IPS-18a (cell line): Measurements from ENCODE around the gene CCL17.
"Not testable (repeated sequence)": the region's sequence is repeated elsewhere in the genome, so short reads cannot be mapped to it uniquely, and the experiment has no call there.

Source experiments
- H3K27ac ChIP-seq: one replicate; pipeline ENCODE4 v1.5.1; 2013; ENCODE audit warnings: low read length
- H3K27me3 ChIP-seq: one replicate; pipeline ENCODE4 v1.6.1; 2013; ENCODE audit warnings: mild to moderate bottlenecking, low read length; ENCODE audit not compliant: control insufficient read depth, insufficient read depth
- H3K36me3 ChIP-seq: one replicate; pipeline ENCODE4 v1.6.1; 2013; ENCODE audit warnings: low read depth, low read length; ENCODE audit not compliant: control insufficient read depth
- H3K4me1 ChIP-seq: one replicate; pipeline ENCODE4 v1.6.1; 2013; ENCODE audit warnings: low read depth, low read length; ENCODE audit not compliant: control insufficient read depth
- H3K4me3 ChIP-seq: one replicate; pipeline ENCODE4 v1.5.1; 2013; ENCODE audit warnings: low read length
- H3K9ac ChIP-seq: one replicate; pipeline ENCODE4 v1.6.1; 2013; ENCODE audit warnings: mild to moderate bottlenecking, low read length, moderate library complexity
- H3K9me3 ChIP-seq: one replicate; pipeline ENCODE4 v1.6.1; 2013; ENCODE audit warnings: low read depth, low read length; ENCODE audit not compliant: control insufficient read depth

CCL17 gene

DNA sequence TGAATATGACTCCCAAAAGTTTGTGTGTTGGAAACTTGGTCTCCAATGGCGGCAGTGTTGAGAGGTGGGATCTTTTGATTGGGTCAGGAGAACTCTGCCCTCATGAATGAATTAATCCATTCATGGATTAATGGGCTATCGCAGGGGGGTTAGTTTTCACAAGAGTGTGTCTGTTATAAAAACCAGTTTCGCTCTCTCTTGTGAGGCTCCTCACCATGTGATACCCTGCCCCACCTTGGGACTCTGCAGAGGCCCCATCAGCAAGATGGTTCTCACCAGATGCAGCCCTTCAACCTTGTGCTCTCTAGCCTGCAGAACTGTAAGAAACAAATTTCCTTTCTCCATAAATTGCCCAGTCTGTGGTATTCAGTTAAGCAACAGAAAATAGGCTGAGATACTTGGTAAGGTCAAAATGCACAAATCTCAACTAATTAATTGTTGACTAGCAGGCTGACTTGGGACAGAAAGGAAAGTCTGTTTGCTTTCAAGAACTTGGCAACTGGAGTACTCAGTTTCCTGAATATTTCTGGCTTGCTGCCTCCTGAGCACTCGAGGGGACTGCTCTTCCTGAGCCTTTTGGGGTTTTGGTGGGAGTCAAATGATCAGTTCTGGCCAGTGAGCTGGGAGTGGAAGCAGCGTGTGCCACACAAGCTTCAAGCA is 13.8 kb upstream of the CCL17 start:
- Histone ChIP-seq H3K27ac (no peak overlapping the region), H3K4me3 (no peak overlapping the region), H3K27me3 (no peaks in the 10 kb centered on the region), H3K4me1 (peaks cover 4% of the 10 kb centered on the region), H3K9ac (no peak overlapping the region), H3K36me3 (no peaks in the 10 kb centered on the region), H3K9me3 (no peaks in the 10 kb centered on the region)

DNA sequence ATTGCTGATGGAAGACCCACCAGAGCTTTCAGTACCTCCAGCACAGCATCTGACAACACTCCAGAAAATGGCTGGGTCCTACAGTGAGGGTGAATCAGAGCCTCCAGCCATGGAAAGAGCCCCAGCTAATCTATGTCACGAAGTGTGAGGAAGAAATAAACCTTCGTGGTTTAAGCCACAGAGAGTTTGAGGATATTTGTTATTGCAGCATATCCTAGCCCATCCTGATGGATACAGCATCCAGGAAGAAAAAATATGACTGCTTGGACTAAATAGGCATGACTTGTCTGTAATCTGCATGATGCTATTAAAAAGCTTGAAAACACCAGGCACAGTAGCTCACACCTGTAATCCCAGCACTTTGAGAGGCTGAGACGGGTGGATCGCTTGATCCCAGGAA is 13.3 kb upstream of the CCL17 start:
- no peak overlapping the region for H3K27ac ChIP-seq
- H3K27me3 ChIP-seq: no peaks in the 10 kb centered on the region
- H3K9ac ChIP-seq: no peak overlapping the region
- H3K36me3 ChIP-seq: no peaks in the 10 kb centered on the region
- H3K9me3 ChIP-seq: no peaks in the 10 kb centered on the region
- H3K4me1 ChIP-seq: peaks cover 4% of the 10 kb centered on the region
- H3K4me3 ChIP-seq: no peak overlapping the region

DNA sequence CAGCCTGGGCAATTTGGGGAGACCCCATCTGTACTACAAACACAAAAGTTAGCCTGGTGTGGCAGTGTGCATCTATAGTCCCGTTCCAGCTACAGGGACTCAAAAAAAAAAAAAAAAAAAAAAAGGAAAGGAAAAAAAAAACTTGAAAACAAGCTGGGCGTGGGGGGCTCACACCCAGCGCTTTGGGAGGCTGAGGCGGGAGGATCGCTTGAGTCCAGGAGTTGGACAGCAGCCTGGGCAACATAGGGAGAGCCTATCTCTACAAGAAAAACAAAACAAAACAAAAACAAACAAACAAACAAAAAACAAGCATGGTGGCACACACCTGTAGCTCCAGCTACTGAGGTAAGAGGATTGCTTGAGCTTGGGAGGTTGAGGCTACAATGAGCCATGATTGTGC is 12.9 kb upstream of the CCL17 start:
- Histone ChIP-seq H3K27ac (no peak overlapping the region), H3K36me3 (no peaks in the 10 kb centered on the region), H3K4me3 (no peak overlapping the region), H3K27me3 (no peaks in the 10 kb centered on the region), H3K4me1 (no peaks in the 10 kb centered on the region), H3K9ac (no peak overlapping the region), H3K9me3 (no peaks in the 10 kb centered on the region)

DNA sequence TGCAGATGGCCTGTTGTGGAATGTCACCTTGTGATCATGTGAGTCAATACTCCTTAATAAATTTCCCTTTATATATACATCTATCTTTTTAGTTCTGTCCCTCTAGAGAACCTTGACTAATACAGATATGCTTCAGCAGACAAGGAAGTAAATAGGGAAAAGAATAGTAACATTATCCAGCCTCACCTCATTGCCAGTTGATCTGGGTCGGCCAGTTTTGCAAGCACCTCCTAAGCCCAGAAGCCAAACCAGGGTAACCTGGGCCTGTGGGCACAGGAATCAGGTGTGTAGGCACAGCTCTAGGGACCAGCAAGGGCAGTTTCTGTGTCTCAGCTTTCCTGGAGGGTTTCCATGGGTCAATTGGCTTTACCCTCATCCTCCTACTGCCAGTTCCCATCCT is 11.9 kb upstream of the CCL17 start:
- Histone ChIP-seq H3K27ac (no peak overlapping the region), H3K27me3 (no peaks in the 10 kb centered on the region), H3K4me1 (no peaks in the 10 kb centered on the region)

DNA sequence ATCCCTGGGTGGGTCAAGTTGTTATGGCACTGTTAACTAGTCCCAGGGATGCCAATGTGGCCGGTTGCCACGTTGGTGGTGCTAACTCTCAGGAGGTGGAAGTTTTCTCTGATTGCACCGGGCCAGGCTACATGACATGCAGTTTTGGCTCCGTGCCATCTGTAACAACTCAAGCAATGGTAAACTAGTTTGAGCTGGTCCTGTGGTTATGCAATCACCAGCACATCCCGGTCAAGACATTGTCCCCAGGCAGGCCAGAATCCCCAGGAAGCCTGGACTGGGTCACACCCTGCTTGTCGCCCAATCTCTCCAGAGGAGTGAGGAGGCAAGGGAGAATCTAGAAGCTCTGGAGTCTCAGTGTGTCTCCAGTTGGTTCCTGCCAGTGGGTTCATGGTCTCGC is 10.1 kb upstream of the CCL17 start:
- no peaks in the 10 kb centered on the region for H3K27me3 ChIP-seq
- H3K9ac ChIP-seq: no peak overlapping the region
- no peak overlapping the region for H3K4me3 ChIP-seq
- H3K36me3 ChIP-seq: no peaks in the 10 kb centered on the region
- no peaks in the 10 kb centered on the region for H3K4me1 ChIP-seq
- no peaks in the 10 kb centered on the region for H3K9me3 ChIP-seq
- no peak overlapping the region for H3K27ac ChIP-seq

More for the DNA sequence above, 11.9 kb upstream of the CCL17 start:
- Histone ChIP-seq H3K9ac (no peak overlapping the region), H3K9me3 (no peaks in the 10 kb centered on the region), H3K4me3 (no peak overlapping the region), H3K36me3 (no peaks in the 10 kb centered on the region)

DNA sequence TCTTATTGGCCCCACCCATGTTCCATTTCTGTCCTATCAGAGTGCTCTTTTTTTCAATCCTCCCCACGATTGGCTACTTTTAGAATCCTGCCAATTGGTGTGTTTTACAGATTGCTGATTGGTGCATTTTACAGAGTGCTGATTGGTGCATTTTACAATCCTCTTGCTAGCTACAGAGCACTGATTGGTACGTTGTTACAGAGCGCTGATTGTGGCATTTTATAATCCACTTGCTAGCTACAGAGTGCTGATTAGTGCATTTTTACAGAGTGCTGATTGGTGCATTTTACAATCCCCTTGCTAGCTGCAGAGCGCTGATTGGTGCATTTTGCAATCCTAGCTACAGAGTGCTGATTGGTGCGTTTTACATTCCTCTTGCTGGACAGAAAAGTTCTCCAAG is 9.5 kb upstream of the CCL17 start:
- H3K27me3 ChIP-seq: no peaks in the 10 kb centered on the region
- H3K9ac ChIP-seq: no peak overlapping the region
- no peaks in the 10 kb centered on the region for H3K9me3 ChIP-seq
- H3K36me3 ChIP-seq: no peaks in the 10 kb centered on the region
- H3K4me3 ChIP-seq: no peak overlapping the region
- H3K4me1 ChIP-seq: no peaks in the 10 kb centered on the region
- no peak overlapping the region for H3K27ac ChIP-seq

DNA sequence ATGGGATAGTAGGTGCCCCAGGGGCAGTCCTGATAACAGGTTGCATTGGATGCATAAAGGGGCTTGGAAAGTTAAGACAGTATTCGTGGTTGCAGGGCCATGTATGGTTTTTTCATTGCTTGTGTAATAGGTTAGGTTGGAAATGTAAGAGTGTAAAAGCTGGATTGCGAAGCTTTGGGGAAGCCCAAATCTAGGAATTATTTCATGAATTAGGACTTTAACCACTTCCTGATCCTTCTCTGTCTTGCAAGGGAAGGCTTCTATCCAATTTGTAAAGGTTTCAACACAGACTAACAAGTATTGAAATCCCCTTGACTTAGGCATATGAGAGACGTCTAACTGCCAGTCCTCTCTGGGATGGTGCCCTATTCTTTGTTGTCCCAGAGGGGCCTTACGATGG is 7.8 kb upstream of the CCL17 start:
- Histone ChIP-seq H3K27ac (no peak overlapping the region), H3K9me3 (no peaks in the 10 kb centered on the region), H3K4me3 (no peak overlapping the region), H3K36me3 (no peaks in the 10 kb centered on the region), H3K4me1 (no peaks in the 10 kb centered on the region), H3K27me3 (no peaks in the 10 kb centered on the region), H3K9ac (no peak overlapping the region)

DNA sequence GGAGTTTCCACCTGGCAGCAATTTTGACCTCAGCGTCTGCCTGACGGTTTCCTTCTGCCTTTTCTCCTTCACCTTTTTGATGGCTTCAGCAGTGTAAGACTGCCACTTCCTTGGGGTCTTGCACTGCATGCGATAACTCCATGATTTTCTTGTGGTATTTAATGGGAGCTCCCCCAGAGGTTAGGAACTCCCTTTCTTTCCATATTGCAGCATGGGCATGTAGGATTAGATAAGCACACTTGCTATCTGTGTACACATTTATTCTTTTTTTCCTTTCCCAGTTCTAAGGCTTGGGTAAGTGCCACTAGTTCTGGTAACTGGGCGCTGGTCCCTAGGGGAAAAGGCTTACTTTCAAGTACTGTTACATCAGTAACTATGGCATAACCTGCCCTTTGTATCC is 7.1 kb upstream of the CCL17 start:
- H3K9me3 ChIP-seq, H3K4me3 ChIP-seq, H3K9ac ChIP-seq, H3K27me3 ChIP-seq, H3K27ac ChIP-seq, H3K4me1 ChIP-seq, H3K36me3 ChIP-seq: not testable (repeated sequence)

DNA sequence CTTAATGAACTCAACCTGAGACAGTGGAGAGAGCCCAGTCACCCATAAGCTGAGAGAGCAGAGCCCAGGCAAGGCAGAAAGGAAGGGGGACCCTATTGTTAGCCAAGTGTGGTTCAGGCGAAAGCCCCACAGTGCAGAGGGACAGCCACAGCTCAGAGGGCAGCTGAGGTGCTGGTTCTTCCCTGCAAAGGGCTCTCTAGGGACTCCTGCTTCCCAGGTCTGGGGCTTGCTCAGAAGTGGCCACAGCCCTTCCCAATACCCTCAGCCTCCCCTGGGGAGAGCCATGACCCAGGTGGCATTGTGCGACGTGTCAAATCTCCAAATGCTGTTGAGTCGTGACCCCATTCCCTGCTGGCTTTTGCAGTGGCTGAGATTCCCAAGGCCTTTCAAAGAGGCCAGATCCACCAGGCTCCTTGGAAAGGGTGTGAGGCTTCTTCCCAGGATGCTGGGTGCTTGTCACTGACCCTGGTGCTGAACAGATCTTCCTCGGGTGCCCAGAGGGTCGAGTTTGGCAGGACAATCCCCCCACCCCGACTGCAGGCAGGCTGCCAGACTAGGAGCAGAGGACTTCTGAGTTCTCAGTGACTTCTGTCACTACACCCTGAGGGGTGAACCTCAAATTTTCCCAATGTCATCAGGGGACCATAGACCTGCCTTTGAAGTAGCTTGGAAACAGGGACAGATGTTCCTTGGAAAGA is 2.5 kb upstream of the CCL17 start:
- H3K4me3 ChIP-seq: no peak overlapping the region
- H3K27me3 ChIP-seq: no peaks in the 10 kb centered on the region
- no peaks in the 10 kb centered on the region for H3K9me3 ChIP-seq
- H3K27ac ChIP-seq: no peak overlapping the region
- H3K9ac ChIP-seq: no peak overlapping the region
- no peaks in the 10 kb centered on the region for H3K4me1 ChIP-seq
- H3K36me3 ChIP-seq: no peaks in the 10 kb centered on the region

DNA sequence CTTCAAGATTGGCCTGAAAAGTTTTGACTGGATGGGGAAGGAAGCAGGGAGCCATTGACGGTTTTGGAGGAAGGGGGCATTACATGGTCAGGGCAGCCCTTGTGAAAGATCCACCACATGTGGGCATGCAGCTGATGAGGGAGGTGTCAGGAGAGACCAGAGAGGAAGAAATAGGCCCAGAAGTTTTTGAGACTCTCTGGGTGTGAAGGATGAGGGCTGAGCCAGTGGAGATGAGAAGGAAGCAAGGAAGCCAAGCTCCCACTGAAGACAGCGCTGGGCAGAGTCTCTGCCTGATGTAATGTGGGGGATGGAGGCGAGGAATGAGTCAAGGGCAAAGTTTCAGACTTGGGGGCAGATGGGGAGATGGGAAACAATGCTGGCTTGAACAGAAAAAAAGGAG is 530 bp downstream of the CCL17 start:
- no peaks in the 10 kb centered on the region for H3K36me3 ChIP-seq
- no peaks in the 10 kb centered on the region for H3K4me1 ChIP-seq
- no peak overlapping the region for H3K4me3 ChIP-seq
- H3K27ac ChIP-seq: no peak overlapping the region
- H3K9me3 ChIP-seq: no peaks in the 10 kb centered on the region
- H3K27me3 ChIP-seq: no peaks in the 10 kb centered on the region
- no peak overlapping the region for H3K9ac ChIP-seq

DNA sequence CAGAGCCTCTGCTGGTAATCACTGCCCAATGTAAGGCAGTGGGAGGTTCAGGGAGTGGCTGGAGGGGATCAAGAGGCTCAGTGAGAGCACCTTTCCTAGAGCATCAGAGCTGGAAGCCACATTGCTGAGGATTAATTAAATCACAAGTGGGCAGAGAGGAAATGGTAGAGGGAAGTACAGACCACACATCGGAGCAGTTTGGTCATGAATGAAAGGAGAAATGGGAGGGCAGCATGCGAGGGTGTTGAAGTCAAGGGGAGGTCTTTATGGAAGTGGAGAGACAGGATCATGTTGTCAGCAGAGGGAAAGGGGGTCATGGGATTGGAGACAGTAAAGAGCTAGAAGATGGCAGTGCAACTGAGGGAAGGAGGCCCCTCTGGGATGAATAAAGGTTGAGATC is 2.3 kb downstream of the CCL17 start:
- Histone ChIP-seq H3K36me3 (no peaks in the 10 kb centered on the region), H3K4me1 (no peaks in the 10 kb centered on the region), H3K27ac (no peak overlapping the region), H3K4me3 (no peak overlapping the region), H3K9ac (no peak overlapping the region), H3K27me3 (no peaks in the 10 kb centered on the region), H3K9me3 (no peaks in the 10 kb centered on the region)
